Thoracic aorta (tissue), 2 donors: ENCODE results near the gene MCM3. TPM values are rescaled to one million over a fixed set of nuclear protein-coding genes. Genes with fewer than 3 reads are reported as not detected.

ENCODE experiments used
- ATAC-seq: fragments of 150-250 bp; one replicate; pipeline ENCODE4 v1.8.0; 2017; ENCODE audit warnings: low read depth; ENCODE audit not compliant: insufficient number of reproducible peaks, low FRiP score
- DNase-seq: peaks from one replicate; pipeline ENCODE4 v3.0.0-alpha.2; 2020; ENCODE audit warnings: low spot score
- H3K27ac ChIP-seq, 2 donors: fragments of 200-600 bp; sonication (generic); 1 replicate in 1 of 2; 2 replicates in 1 of 2; pipeline ENCODE4 v1.5.1; 2016; ENCODE audit warnings: mild to moderate bottlenecking in 2 of 2, moderate library complexity in 2 of 2
- H3K27me3 ChIP-seq: fragments of 200-600 bp; sonication (generic); replicated peaks from 2 replicates; pipeline ENCODE4 v1.6.0; 2016; ENCODE audit warnings: mild to moderate bottlenecking; ENCODE audit not compliant: insufficient read depth
- H3K36me3 ChIP-seq: fragments of 200-600 bp; sonication (generic); one replicate; pipeline ENCODE4 v1.5.1; 2016
- H3K4me1 ChIP-seq, 2 donors: fragments of 200-600 bp; sonication (generic); 1 replicate in 1 of 2; 2 replicates in 1 of 2; pipeline versions ENCODE4 v1.5.1 to v1.6.0; 2016; ENCODE audit warnings: low read depth in 2 of 2, mild to moderate bottlenecking in 1 of 2; ENCODE audit not compliant: control insufficient read depth in 1 of 2
- H3K4me3 ChIP-seq: fragments of 200-600 bp; sonication (generic); 2 replicates; pipeline ENCODE4 v1.5.1; 2016; ENCODE audit warnings: mild to moderate bottlenecking
- H3K9me3 ChIP-seq: fragments of 200-600 bp; sonication (generic); 2 replicates; pipeline ENCODE4 v1.5.1; 2016
- total RNA-seq, 2 donors: library from RNA; depleted of rRNA; stranded (reverse); fragments of >200 nt; gene quantifications; one replicate each; pipeline versions ENCODE4 v1.1.0 to v1.2.3, GENCODE V29; 2016
- TF ChIP-seq, protein P1 (sequence below): fragments of 200-600 bp; sonication (generic); IDR thresholded peaks from one replicate; pipeline ENCODE4 v1.5.1; 2019; ENCODE audit warnings: antibody characterized with exemption

The MCM3 gene
- 10 to 100 TPM; 24.0 to 30.8 TPM for total RNA-seq

DNA sequence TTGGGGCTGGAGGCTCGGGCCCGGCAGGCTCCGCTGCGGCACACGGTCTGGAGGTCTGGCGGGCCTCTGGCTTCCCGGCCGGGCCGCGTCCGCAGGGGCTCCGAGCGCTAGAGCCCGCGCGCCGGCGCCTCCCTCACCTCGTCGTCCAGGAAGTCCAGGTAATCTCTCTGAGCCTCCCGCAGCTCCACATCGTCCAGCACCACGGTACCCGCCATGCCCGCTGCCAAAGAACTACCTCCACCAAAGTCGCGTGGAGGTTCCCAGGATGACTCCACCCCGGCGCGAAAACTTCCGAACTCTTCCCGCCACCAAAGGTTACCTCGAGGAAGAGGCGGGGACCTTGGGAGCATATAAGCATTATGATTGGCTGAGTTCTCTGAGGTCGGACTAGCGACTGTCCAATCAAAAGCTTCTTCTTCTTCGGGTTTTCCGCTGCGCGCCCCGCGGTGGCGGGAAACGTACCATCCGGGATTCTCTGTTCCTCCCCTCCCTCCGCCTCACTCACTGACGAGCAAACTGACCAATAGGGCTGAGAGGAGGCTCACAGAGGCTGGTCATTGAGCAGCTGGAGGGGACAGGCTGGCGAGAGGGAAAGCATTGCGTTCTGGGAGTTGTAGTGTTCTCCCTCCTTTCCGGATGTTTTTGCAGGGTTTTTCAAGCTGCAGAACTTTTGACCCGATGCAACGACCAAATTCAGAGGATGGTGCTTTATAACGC, at the start of gene MCM3:
Gene MCM3, minus strand, starts transcription at position 283 of the 717 bp plus-strand sequence. Its CDS starts 68 bp downstream, at position 215.
- H3K36me3 ChIP-seq = peaks cover 15% of the 10 kb centered on the region
- no peaks in the 10 kb centered on the region for H3K27me3 ChIP-seq
- no peaks in the 10 kb centered on the region for H3K9me3 ChIP-seq
- H3K4me3 ChIP-seq = peak within 1 kb of the TSS; percentile 76
- TF ChIP-seq, protein P1, sequence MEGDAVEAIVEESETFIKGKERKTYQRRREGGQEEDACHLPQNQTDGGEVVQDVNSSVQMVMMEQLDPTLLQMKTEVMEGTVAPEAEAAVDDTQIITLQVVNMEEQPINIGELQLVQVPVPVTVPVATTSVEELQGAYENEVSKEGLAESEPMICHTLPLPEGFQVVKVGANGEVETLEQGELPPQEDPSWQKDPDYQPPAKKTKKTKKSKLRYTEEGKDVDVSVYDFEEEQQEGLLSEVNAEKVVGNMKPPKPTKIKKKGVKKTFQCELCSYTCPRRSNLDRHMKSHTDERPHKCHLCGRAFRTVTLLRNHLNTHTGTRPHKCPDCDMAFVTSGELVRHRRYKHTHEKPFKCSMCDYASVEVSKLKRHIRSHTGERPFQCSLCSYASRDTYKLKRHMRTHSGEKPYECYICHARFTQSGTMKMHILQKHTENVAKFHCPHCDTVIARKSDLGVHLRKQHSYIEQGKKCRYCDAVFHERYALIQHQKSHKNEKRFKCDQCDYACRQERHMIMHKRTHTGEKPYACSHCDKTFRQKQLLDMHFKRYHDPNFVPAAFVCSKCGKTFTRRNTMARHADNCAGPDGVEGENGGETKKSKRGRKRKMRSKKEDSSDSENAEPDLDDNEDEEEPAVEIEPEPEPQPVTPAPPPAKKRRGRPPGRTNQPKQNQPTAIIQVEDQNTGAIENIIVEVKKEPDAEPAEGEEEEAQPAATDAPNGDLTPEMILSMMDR = no peak
- DNase-seq (peak; percentile 91), ATAC-seq (peak; percentile 99)
- peak within 1 kb of the TSS; percentile 3 to 33 for H3K27ac ChIP-seq
- H3K4me1 ChIP-seq = peaks cover 5 to 13% of the 10 kb centered on the region in 2 donors

DNA sequence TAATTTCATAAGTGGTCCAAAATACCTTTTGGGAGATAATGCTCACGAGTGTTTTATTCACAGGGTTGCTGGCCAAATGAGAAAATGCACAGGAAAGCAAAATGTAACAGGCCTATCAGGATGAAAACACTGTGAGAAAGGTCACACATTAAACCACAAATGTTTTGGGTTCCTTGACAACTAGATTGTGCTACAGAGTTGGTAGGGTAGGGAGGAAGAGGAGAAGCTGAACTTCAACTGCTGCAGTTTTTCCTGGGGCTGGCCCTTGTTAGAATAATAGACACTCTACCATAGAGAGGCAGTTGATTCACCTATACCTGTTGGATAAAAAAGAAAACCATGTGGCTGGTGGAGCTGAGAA, 49.3 kb upstream of the MCM3 start:
- no peaks in the 10 kb centered on the region for H3K4me1 ChIP-seq
- H3K36me3 ChIP-seq = no peaks in the 10 kb centered on the region
- TF ChIP-seq, protein P1 = no peak
- H3K9me3 ChIP-seq = no peaks in the 10 kb centered on the region
- H3K27ac ChIP-seq = no peak overlapping the region
- no peak for ATAC-seq
- no peaks in the 10 kb centered on the region for H3K27me3 ChIP-seq
- no peak overlapping the region for H3K4me3 ChIP-seq
- no peak for DNase-seq

DNA sequence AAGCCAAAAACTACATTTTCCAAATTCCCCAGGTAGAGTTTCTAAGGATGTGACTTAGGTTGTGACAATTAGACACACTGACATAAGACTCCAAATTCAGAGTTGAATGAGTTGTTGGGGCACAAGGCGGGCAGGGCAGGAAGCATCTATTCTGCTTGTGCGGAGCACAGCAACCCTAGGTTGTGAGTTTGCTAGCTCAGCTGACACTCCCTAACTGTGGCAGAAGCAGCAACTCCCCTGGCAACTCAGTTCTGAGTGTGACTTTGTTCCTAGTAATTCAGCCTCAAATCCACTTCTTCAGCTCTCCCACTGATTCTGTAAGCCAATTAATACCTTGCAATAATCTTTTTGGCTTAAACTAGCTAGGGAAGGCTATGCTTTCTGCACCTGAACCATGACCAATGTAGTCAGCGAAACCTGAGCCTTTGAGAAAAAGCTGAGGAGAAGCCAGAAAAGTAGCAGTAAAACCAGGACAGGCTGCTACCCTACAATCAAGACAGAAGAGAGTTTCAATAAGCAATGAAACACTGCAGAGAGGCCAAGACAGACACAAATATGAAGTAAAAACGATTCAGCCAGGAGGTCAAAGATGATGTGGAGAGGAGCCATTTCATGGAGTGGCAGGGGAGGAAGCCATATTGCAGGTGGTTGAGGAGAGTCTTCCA, 47.4 kb upstream of the MCM3 start:
- ATAC-seq (no peak), DNase-seq (no peak)
- no peak overlapping the region for H3K4me3 ChIP-seq

DNA sequence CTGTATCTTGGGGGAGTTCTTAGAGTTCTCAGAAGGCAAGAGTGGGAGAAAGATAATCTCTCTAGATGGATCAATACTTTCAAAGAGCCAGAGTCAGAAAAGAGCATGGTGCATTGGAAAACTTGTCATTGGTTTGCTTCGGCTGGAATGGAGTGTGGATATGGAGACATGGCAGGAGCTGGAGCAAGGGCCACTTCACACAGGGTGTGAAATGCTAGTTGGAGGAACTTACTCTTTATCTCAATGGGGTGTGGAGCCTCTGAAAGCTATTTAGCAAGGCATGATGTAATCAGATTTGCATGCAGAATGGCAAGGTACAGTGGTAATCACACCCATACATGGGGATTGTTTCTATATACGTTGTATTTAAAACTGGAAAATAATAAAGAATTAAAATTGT, 45.9 kb upstream of the MCM3 start:
- no peaks in the 10 kb centered on the region for H3K9me3 ChIP-seq
- no peak for ATAC-seq
- no peak overlapping the region for H3K4me3 ChIP-seq
- no peaks in the 10 kb centered on the region for H3K36me3 ChIP-seq
- TF ChIP-seq, protein P1 = no peak
- H3K27me3 ChIP-seq = no peaks in the 10 kb centered on the region
- H3K27ac ChIP-seq = no peak overlapping the region
- DNase-seq = no peak
- no peaks in the 10 kb centered on the region for H3K4me1 ChIP-seq

More for the DNA sequence above, 47.4 kb upstream of the MCM3 start:
- Histone ChIP-seq H3K4me1 (no peaks in the 10 kb centered on the region), H3K9me3 (no peaks in the 10 kb centered on the region), H3K27ac (no peak overlapping the region), H3K27me3 (no peaks in the 10 kb centered on the region), H3K36me3 (no peaks in the 10 kb centered on the region)
- TF ChIP-seq, protein P1 = no peak

DNA sequence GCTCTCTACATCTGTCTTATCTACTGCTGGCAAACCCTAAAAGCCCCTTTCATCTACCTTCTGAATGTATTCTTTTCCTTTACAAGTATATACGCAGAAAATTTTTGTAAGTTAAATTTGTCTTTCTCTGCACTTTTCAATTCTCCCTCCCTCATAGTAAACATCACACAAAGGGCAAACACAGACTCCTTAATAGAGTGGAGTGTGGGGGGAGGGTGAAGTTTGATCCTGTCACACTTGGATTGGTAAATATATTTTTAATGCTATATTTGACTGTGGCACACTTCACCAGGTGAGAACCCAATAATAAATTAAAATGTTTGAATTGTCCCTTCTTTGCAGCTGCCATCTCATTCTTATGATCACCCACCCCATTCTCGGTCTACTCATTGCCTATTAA, 44.2 kb upstream of the MCM3 start:
- no peak for DNase-seq
- no peak overlapping the region for H3K4me3 ChIP-seq
- H3K4me1 ChIP-seq = no peaks in the 10 kb centered on the region
- TF ChIP-seq, protein P1 = no peak
- no peaks in the 10 kb centered on the region for H3K9me3 ChIP-seq
- ATAC-seq = no peak
- H3K27ac ChIP-seq = no peak overlapping the region
- H3K36me3 ChIP-seq = no peaks in the 10 kb centered on the region
- H3K27me3 ChIP-seq = no peaks in the 10 kb centered on the region
